Panc1 (cell line): ENCODE measurements around the gene MFN1.

ENCODE experiments used
- POLR2AphosphoS5 ChIP-seq: IDR thresholded peaks from 2 replicates; pipeline ENCODE4 v1.6.1; 2012; ENCODE audit warnings: mild to moderate bottlenecking, low read depth, low read length, moderate library complexity
- SIN3A ChIP-seq: IDR thresholded peaks from 2 replicates; pipeline ENCODE4 v1.6.1; 2012; ENCODE audit warnings: low read depth, mild to moderate bottlenecking, low read length, moderate library complexity, borderline replicate concordance; ENCODE audit not compliant: insufficient read depth
- TCF7L2 ChIP-seq: IDR thresholded peaks from 2 replicates; pipeline ENCODE4 v1.6.1; 2011; ENCODE audit warnings: mild to moderate bottlenecking, low read depth, low read length, inconsistent platforms
- TF ChIP-seq, protein P1 (sequence below): fragments of 450-650 bp; IDR thresholded peaks from 2 replicates; pipeline ENCODE4 v1.5.1; 2017; ENCODE audit warnings: mild to moderate bottlenecking
- TF ChIP-seq, protein P2 (sequence below), 2 experiments: IDR thresholded peaks; 2 replicates each; pipeline ENCODE4 v1.6.1; 2011 to 2012; ENCODE audit warnings: low read depth in 2 of 2, control low read depth in 1 of 2, low read length in 1 of 2, mild to moderate bottlenecking in 1 of 2, moderate library complexity in 1 of 2; ENCODE audit not compliant: insufficient read depth in 1 of 2

DNA sequence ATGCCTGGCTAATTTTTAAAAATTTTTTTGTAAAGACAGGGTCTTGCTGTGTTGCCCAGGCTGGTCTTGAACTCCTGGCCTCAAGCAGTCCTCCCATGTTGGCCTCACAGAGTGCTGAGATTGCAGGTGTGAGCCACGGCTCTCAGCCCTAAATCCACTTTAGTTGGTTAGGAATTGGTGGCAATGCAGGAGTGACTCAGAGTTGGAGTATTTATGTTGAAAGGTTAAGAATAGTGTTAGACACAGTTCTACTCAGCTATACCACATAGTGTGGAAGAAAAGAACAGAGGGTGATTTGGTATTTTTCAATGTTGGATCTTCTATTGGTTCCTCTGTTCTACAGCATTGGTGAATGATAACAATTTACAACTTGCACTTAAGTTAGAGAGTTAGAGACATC lies 17.1 kb upstream of the MFN1 start:
- TF ChIP-seq, protein P1, sequence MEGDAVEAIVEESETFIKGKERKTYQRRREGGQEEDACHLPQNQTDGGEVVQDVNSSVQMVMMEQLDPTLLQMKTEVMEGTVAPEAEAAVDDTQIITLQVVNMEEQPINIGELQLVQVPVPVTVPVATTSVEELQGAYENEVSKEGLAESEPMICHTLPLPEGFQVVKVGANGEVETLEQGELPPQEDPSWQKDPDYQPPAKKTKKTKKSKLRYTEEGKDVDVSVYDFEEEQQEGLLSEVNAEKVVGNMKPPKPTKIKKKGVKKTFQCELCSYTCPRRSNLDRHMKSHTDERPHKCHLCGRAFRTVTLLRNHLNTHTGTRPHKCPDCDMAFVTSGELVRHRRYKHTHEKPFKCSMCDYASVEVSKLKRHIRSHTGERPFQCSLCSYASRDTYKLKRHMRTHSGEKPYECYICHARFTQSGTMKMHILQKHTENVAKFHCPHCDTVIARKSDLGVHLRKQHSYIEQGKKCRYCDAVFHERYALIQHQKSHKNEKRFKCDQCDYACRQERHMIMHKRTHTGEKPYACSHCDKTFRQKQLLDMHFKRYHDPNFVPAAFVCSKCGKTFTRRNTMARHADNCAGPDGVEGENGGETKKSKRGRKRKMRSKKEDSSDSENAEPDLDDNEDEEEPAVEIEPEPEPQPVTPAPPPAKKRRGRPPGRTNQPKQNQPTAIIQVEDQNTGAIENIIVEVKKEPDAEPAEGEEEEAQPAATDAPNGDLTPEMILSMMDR = no peak
- TF ChIP-seq, protein P2, sequence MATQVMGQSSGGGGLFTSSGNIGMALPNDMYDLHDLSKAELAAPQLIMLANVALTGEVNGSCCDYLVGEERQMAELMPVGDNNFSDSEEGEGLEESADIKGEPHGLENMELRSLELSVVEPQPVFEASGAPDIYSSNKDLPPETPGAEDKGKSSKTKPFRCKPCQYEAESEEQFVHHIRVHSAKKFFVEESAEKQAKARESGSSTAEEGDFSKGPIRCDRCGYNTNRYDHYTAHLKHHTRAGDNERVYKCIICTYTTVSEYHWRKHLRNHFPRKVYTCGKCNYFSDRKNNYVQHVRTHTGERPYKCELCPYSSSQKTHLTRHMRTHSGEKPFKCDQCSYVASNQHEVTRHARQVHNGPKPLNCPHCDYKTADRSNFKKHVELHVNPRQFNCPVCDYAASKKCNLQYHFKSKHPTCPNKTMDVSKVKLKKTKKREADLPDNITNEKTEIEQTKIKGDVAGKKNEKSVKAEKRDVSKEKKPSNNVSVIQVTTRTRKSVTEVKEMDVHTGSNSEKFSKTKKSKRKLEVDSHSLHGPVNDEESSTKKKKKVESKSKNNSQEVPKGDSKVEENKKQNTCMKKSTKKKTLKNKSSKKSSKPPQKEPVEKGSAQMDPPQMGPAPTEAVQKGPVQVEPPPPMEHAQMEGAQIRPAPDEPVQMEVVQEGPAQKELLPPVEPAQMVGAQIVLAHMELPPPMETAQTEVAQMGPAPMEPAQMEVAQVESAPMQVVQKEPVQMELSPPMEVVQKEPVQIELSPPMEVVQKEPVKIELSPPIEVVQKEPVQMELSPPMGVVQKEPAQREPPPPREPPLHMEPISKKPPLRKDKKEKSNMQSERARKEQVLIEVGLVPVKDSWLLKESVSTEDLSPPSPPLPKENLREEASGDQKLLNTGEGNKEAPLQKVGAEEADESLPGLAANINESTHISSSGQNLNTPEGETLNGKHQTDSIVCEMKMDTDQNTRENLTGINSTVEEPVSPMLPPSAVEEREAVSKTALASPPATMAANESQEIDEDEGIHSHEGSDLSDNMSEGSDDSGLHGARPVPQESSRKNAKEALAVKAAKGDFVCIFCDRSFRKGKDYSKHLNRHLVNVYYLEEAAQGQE (IDR thresholded peaks at IDR 0.05; ENCODE audit: insufficient read depth in 1 of 2, low read depth in 2 of 2, low read length in 1 of 2) = no peak
- no peak for TF ChIP-seq TCF7L2
- no peak for TF ChIP-seq POLR2AphosphoS5
- TF ChIP-seq SIN3A = no peak
